ENCODE data around the gene ANAPC7. TPM values are rescaled to one million over a fixed set of nuclear protein-coding genes. Genes with fewer than 3 reads are reported as not detected.
"Not testable (repeated sequence)": the region's sequence is repeated elsewhere in the genome, so short reads cannot be mapped to it uniquely, and the experiment has no call there.

ANAPC7 gene
- total RNA-seq, 1 donor: 16.2 TPM

DNA sequence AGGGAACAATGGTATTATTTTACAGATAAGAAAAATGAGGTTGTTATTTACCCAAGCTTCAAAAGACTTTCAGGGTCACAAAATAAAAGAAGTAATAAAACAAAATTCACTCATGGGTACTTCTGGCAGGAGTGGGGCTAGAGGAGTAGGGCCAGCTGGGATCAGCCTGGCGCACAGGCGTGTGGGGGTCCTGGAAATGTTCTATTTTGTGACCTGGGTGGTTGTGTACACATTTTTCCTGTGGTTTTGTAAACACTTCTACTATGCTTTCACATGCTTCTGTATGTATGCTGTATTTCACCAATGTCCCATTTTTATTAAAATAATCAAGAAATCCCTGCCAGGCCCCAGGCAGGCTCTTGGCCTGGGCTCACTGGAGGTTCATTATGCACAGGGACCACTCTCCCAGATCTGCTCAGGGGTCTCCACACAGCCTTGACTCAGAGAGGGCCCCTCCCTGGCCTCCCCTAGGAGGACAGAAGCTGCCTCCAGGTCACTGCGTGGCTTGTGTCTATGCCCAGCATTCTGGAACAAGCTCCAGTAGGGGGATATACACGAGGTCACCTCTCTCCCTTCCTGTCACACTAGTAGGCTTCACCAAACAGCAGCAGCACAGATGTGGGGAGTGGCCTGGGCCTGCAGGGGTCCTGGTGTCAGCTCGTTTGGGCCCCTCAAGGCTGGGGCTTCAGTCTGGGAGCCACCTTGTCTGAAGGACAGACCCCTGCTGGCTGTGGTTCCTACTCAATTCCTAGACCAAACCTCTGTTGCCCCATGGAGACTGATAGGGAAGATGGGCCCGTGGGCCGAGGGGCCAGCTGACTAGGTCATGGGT is 37.8 kb downstream of the ANAPC7 start:
- H3K4me3 ChIP-seq (ENCODE audit: low read length): no peak overlapping the region
- H3K9me3 ChIP-seq (ENCODE audit: low read depth, low read length): no peaks in the 10 kb centered on the region
- H3K27me3 ChIP-seq (ENCODE audit: insufficient read depth, low read length): no peaks in the 10 kb centered on the region
- peaks cover 9% of the 10 kb centered on the region for H3K4me1 ChIP-seq (ENCODE audit: insufficient read depth, low read length)

GRCh38 chr12:110361216-110361615 is 42.3 kb downstream of the ANAPC7 start:
- Histone ChIP-seq H3K4me3 (ENCODE audit: low read length) (no peak overlapping the region), H3K4me1 (ENCODE audit: insufficient read depth, low read length) (peaks cover 10% of the 10 kb centered on the region), H3K27me3 (ENCODE audit: insufficient read depth, low read length) (no peaks in the 10 kb centered on the region), H3K9me3 (ENCODE audit: low read depth, low read length) (no peaks in the 10 kb centered on the region)

GRCh38 chr12:110358384-110359097 is 45.0 kb downstream of the ANAPC7 start:
- not testable (repeated sequence) for H3K9me3 ChIP-seq (ENCODE audit: low read depth, low read length); H3K27me3 ChIP-seq (ENCODE audit: insufficient read depth, low read length); H3K4me3 ChIP-seq (ENCODE audit: low read length)
- peaks cover 21% of the 10 kb centered on the region for H3K4me1 ChIP-seq (ENCODE audit: insufficient read depth, low read length)

DNA sequence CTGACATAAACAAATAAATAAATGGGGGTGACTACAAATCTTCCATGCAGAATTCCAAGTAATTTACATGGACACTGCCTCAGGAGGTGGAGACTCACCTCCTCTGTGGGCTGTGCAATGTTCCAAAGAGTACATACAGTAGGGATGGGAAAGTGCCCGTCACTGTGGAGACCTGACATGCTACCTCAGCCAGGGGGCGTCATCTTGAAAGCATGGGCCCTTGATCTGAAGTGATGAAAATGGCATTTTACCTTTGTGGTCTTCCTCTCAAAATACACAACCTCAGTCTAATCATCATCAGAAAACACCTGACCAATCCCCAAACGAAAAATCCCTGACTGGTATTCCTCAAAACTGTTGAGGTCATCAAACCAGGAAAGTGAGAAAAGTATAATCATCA is 48.4 kb downstream of the ANAPC7 start:
- Histone ChIP-seq H3K9me3 (ENCODE audit: low read depth, low read length) (no peaks in the 10 kb centered on the region), H3K4me1 (ENCODE audit: insufficient read depth, low read length) (peaks cover 11% of the 10 kb centered on the region), H3K4me3 (ENCODE audit: low read length) (no peak overlapping the region), H3K27me3 (ENCODE audit: insufficient read depth, low read length) (no peaks in the 10 kb centered on the region)

DNA sequence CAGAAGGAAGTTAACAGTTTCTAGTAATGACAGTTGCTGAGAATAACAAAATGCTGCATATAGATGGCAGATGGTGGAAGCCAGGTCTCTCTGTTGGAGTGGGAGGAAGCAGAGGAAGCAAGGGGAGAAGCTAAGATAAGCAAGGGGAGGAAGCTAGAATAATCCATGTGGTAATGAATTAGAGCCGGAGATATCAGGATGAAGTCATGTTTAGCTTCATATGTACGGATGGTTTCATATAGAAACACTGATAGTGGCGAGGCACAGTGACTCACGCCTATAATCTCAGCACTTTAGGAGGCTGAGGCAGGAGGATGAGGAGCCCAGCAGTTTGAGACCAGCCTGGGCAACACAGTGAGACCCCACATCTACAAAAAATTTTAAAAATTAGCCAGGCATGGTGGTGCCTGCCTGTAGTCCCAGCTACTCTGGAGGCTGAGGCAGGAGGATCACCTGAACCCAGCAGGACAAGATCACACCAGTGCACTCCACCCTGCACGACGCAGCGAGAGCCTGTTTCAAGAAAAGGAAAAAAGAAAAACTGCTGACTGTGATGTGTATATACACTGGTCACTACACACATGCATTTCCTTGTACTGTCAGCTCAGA is 49.2 kb downstream of the ANAPC7 start:
- Histone ChIP-seq H3K27me3 (ENCODE audit: insufficient read depth, low read length) (no peaks in the 10 kb centered on the region), H3K9me3 (ENCODE audit: low read depth, low read length) (no peaks in the 10 kb centered on the region), H3K4me1 (ENCODE audit: insufficient read depth, low read length) (peaks cover 19% of the 10 kb centered on the region), H3K4me3 (ENCODE audit: low read length) (no peak overlapping the region)

DNA sequence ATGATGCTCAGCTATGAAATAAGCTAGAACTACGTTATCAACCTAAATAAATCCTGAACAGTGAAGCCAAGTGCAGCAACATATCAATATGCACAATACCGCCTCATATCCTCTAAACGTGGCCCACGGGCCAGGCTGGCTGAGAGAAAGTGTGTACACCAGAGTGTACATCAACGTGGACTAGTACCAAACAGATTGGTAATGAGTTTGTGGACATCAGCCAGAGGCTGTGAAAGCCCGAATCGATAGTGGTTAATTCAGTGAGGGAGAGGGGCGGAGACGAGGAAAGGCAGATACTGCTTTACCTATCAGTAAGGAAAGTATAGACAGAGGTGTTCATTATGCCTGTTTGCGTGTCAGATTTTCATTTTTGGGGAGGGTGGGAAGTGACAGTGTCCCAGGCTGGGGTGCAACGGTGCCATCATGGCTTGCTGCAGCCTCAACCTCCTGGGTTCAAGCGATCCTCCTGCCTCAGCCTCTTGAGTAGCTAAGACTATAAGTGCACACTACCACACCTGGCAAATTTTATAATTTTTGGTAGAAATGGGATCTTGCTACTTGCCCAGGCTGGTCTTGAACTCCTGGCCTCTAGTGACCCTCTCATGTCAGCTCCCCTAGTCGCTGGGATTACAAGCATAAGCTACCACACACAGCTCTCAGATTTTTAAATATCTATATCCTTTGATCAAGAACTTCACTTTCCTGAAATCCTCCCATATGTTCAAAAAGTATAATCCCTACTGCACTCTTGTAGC is 50.1 kb downstream of the ANAPC7 start:
- no peak overlapping the region for H3K4me3 ChIP-seq (ENCODE audit: low read length)
- peaks cover 28% of the 10 kb centered on the region for H3K4me1 ChIP-seq (ENCODE audit: insufficient read depth, low read length)
- no peaks in the 10 kb centered on the region for H3K27me3 ChIP-seq (ENCODE audit: insufficient read depth, low read length)
- H3K9me3 ChIP-seq (ENCODE audit: low read depth, low read length): no peaks in the 10 kb centered on the region

GRCh38 chr12:110352401-110352800 is 51.1 kb downstream of the ANAPC7 start:
- no peaks in the 10 kb centered on the region for H3K27me3 ChIP-seq (ENCODE audit: insufficient read depth, low read length)
- no peak overlapping the region for H3K4me3 ChIP-seq (ENCODE audit: low read length)
- H3K4me1 ChIP-seq (ENCODE audit: insufficient read depth, low read length): peaks cover 29% of the 10 kb centered on the region
- H3K9me3 ChIP-seq (ENCODE audit: low read depth, low read length): no peaks in the 10 kb centered on the region

GRCh38 chr12:110351119-110351518 is 52.4 kb downstream of the ANAPC7 start:
- peaks cover 29% of the 10 kb centered on the region for H3K4me1 ChIP-seq (ENCODE audit: insufficient read depth, low read length)
- no peaks in the 10 kb centered on the region for H3K9me3 ChIP-seq (ENCODE audit: low read depth, low read length)
- no peak overlapping the region for H3K4me3 ChIP-seq (ENCODE audit: low read length)
- H3K27me3 ChIP-seq (ENCODE audit: insufficient read depth, low read length): no peaks in the 10 kb centered on the region

DNA sequence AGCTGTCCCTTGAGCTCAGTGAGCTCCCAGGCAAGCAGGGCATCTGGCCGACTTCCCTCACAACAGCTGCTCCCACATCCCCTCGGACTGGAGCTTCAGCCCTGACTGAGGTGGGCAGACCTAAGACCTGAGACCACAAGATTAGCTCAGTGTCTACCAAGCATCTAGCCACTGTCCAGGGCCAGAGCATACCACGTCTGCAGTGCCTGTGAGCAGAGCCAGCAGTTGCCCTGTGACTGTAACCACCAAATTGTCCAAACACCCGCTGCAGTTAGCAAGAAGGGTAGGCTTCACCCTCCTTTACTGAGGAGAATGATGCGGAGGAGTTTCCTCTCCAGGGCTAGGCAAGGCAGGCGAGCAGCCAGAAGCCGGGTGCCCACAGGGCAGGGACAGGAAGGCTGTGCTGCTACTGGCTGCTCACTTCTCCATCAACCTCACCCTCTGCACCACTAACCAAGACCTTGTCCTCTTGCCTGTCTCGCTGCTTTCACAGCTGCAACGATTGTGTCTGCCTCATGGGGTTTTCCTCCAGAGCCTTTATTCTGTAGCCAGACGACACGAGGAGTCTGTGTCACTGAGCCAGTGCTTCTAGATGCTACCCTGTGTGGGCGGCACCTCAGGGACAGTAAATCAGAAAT is 53.9 kb downstream of the ANAPC7 start:
- Histone ChIP-seq H3K4me3 (ENCODE audit: low read length) (no peak overlapping the region), H3K9me3 (ENCODE audit: low read depth, low read length) (no peaks in the 10 kb centered on the region), H3K4me1 (ENCODE audit: insufficient read depth, low read length) (peaks cover 35% of the 10 kb centered on the region)

DNA sequence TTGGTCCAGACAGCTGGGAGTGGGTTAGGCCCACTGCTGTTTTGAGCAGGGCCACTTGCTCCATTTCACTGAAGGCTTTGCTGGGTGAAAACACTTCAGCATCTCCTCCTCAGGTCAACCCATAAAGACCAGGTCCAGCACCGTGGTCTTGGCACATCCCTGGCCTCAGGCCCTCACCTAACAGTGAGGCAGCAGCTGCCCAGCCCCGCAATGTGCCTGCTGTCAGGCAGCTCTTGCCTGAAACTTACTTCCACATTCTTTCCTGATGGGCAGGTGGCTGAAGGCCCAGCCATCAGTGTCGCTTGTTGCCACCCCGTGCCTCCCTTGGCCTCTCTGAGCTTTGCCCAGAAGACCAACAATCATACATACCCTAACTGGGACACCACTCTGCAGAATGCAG is 54.4 kb downstream of the ANAPC7 start:
- no peaks in the 10 kb centered on the region for H3K27me3 ChIP-seq (ENCODE audit: insufficient read depth, low read length)
- no peak overlapping the region for H3K4me3 ChIP-seq (ENCODE audit: low read length)
- H3K4me1 ChIP-seq (ENCODE audit: insufficient read depth, low read length): peaks cover 33% of the 10 kb centered on the region
- H3K9me3 ChIP-seq (ENCODE audit: low read depth, low read length): no peaks in the 10 kb centered on the region

More for the DNA sequence above, 53.9 kb downstream of the ANAPC7 start:
- no peaks in the 10 kb centered on the region for H3K27me3 ChIP-seq (ENCODE audit: insufficient read depth, low read length)

DNA sequence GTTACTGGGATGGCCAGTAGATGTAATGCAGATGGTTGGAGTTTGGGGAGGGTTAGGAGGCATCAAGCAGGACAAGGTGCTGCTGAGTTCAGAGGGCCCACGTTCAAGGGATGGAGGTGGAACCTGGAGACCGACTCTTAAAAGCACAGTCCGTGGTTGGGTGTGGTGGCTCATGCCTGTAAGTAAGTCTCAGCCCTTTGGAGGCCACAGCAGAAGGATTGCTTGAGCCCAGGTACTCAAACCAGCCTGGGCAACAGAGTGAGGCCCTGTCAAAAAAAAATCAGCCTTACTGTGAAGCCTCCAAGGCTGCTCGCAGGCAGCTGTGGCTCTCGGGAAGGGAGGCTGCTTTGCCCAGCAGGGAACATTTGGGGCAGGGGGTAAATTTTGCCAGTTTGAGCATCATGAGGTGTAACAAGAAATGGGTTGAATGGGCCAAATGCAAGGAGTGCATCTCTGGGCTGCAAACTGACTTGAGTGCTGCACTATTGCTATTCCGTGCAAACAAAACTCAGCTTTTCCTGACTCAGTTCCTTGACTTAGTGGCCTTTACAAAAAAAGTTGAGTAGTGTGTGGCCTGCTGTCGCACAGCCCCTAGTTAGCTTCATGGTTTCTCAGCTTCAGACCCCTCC is 55.0 kb downstream of the ANAPC7 start:
- no peaks in the 10 kb centered on the region for H3K27me3 ChIP-seq (ENCODE audit: insufficient read depth, low read length)
- H3K4me3 ChIP-seq (ENCODE audit: low read length): no peak overlapping the region
- H3K9me3 ChIP-seq (ENCODE audit: low read depth, low read length): no peaks in the 10 kb centered on the region
- H3K4me1 ChIP-seq (ENCODE audit: insufficient read depth, low read length): peaks cover 32% of the 10 kb centered on the region

DNA sequence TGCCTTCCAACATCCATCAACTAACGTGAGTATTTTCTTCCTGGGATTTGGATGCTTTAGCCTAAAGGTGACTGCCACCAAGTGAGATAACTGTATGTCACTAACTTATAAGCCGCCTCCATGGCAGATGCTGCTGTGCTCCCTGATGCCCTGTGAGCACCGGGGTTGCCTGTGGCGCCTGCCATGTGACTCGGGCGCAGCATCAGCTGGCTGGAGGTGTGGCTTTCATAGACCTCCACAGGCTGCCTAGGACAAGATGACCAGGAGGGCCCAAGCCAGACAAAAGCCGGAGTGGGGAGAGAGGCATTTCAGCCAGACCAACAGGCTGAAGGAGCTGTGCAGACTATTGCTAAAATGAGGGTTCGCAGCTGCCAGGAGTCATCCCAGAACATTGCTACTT is 55.7 kb downstream of the ANAPC7 start:
- H3K4me3 ChIP-seq (ENCODE audit: low read length): no peak overlapping the region
- peaks cover 32% of the 10 kb centered on the region for H3K4me1 ChIP-seq (ENCODE audit: insufficient read depth, low read length)
- H3K9me3 ChIP-seq (ENCODE audit: low read depth, low read length): no peaks in the 10 kb centered on the region
- no peaks in the 10 kb centered on the region for H3K27me3 ChIP-seq (ENCODE audit: insufficient read depth, low read length)

DNA sequence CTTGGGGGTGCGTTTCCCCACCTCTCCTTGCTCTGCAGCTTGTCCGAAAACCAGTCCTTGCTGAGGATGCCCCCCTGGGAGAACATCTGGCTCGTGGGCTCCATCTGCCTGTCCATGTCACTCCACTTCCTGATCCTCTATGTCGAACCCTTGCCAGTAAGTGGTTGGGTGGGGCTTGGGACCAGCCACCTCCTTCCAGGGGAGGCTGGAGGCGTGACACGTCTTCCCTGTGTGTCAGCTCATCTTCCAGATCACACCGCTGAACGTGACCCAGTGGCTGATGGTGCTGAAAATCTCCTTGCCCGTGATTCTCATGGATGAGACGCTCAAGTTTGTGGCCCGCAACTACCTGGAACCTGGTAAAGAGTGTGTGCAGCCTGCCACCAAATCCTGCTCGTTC is 57.5 kb downstream of the ANAPC7 start:
- H3K4me3 ChIP-seq (ENCODE audit: low read length): no peak overlapping the region
- H3K4me1 ChIP-seq (ENCODE audit: insufficient read depth, low read length): peaks cover 32% of the 10 kb centered on the region
- no peaks in the 10 kb centered on the region for H3K9me3 ChIP-seq (ENCODE audit: low read depth, low read length)
- no peaks in the 10 kb centered on the region for H3K27me3 ChIP-seq (ENCODE audit: insufficient read depth, low read length)

DNA sequence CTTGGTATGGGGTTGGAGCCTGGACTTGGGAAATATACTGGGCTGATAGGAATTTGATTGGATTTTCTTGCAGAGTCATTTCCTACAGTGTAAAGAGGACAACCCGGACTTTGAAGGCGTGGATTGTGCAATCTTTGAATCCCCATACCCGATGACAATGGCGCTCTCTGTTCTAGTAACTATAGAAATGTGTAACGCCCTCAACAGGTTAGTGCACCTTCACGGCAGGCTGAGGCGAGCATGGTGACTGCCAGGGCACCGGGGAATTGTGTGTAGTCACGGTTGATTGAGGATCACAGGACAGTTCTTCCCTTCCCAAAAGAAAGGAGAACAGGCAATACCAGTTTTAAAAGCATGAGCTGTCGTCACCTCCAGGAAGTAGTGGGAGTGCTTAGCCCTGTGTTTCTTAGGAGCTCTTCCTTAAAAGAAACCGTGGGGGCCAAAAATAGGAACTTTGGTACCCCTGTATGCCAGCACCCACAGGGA is 58.3 kb downstream of the ANAPC7 start:
- Histone ChIP-seq H3K9me3 (ENCODE audit: low read depth, low read length) (no peaks in the 10 kb centered on the region), H3K4me3 (ENCODE audit: low read length) (no peak overlapping the region), H3K27me3 (ENCODE audit: insufficient read depth, low read length) (no peaks in the 10 kb centered on the region), H3K4me1 (ENCODE audit: insufficient read depth, low read length) (peaks cover 32% of the 10 kb centered on the region)

Data from mononuclear cell (primary cell).